HUES64 (cell line): Measurements from ENCODE around the gene KRT13. TPM values are rescaled to one million over a fixed set of nuclear protein-coding genes. Genes with fewer than 3 reads are reported as not detected.
A peak's percentile ranks its signal among the peaks of the same experiment; 100 is the strongest.

Experiments
- H3K27ac ChIP-seq: 2 replicates; pipeline ENCODE4 v1.7.0; 2013; ENCODE audit warnings: low read depth, low read length, inconsistent platforms
- H3K27me3 ChIP-seq: 2 replicates; pipeline ENCODE4 v1.6.1; 2013; ENCODE audit warnings: mild to moderate bottlenecking, low read length; ENCODE audit not compliant: insufficient read depth
- H3K36me3 ChIP-seq: 2 replicates; pipeline ENCODE4 v1.6.1; 2013; ENCODE audit warnings: mild to moderate bottlenecking, low read length; ENCODE audit not compliant: insufficient read depth
- H3K4me1 ChIP-seq: 2 replicates; pipeline ENCODE4 v1.6.1; 2013; ENCODE audit warnings: mild to moderate bottlenecking, low read length, moderate library complexity; ENCODE audit not compliant: insufficient read depth
- H3K4me3 ChIP-seq: 2 replicates; pipeline ENCODE4 v1.5.1; 2013; ENCODE audit warnings: mild to moderate bottlenecking, low read length, moderate library complexity
- H3K9ac ChIP-seq: 2 replicates; pipeline ENCODE4 v1.6.1; 2013; ENCODE audit warnings: mild to moderate bottlenecking, low read depth, low read length
- H3K9me3 ChIP-seq: 2 replicates; pipeline ENCODE4 v1.6.1; 2013; ENCODE audit warnings: low read depth, low read length; ENCODE audit not compliant: insufficient read depth
- WGBS: fragments of 150-250, 120-280 bp; methylation state at CpG from one replicate; pipeline ENCODE4 v1.1.7; 2013; ENCODE audit warnings: missing lambda C conversion rate; 5-methylcytosine and 5-hydroxymethylcytosine counted together
- polyA plus RNA-seq, 2 experiments: library from polyadenylated mRNA; stranded (reverse); fragments of 50-300 nt; gene quantifications; one replicate each; pipeline ENCODE4 v1.2.3, GENCODE V29; 2013

Gene KRT13
- not detected for polyA plus RNA-seq (2013, experiment 1 of 2)
- not detected for polyA plus RNA-seq (2013, experiment 2 of 2)

GRCh38 chr17:41505007-41505808, at the start of gene KRT13:
Gene KRT13 (minus strand): TSS chr17:41505612. CDS start chr17:41505550, 62 bp downstream.
- WGBS = 91% methylated on average over 17 of the region's 17 CpGs
- no peaks in the 10 kb centered on the region for H3K27me3 ChIP-seq
- peaks cover 8% of the 10 kb centered on the region for H3K4me1 ChIP-seq
- no peak within 1 kb of the TSS for H3K9ac ChIP-seq
- no peaks in the 10 kb centered on the region for H3K36me3 ChIP-seq
- no peak within 1 kb of the TSS for H3K27ac ChIP-seq
- no peak within 1 kb of the TSS for H3K4me3 ChIP-seq
- H3K9me3 ChIP-seq = no peaks in the 10 kb centered on the region

- 74% methylated on average over 6 of the region's 8 CpGs for WGBS
- Histone ChIP-seq H3K36me3 (no peaks in the 10 kb centered on the region), H3K9me3 (no peaks in the 10 kb centered on the region), H3K4me1 (peaks cover 4% of the 10 kb centered on the region; the same call in 1 of the 2 replicates), H3K27me3 (no peaks in the 10 kb centered on the region), H3K27ac (no peak overlapping the region), H3K4me3 (no peak overlapping the region), H3K9ac (no peak overlapping the region)
These were observed 48.7 kb upstream of the KRT13 start for GRCh38 chr17:41553987-41554680.

GRCh38 chr17:41553176-41553575, 47.8 kb upstream of the KRT13 start:
- WGBS = 85% methylated on average over 4 of the region's 4 CpGs
- no peaks in the 10 kb centered on the region for H3K9me3 ChIP-seq
- H3K27ac ChIP-seq = no peak overlapping the region
- no peaks in the 10 kb centered on the region for H3K36me3 ChIP-seq
- no peak overlapping the region for H3K9ac ChIP-seq
- H3K27me3 ChIP-seq = no peaks in the 10 kb centered on the region; the same call in 1 of the 2 replicates
- H3K4me1 ChIP-seq = peaks cover 8% of the 10 kb centered on the region; the same call in 1 of the 2 replicates
- no peak overlapping the region for H3K4me3 ChIP-seq

GRCh38 chr17:41552455-41552854, 47.0 kb upstream of the KRT13 start:
- H3K4me1 ChIP-seq = peaks cover 8% of the 10 kb centered on the region; the same call in 1 of the 2 replicates
- H3K27me3 ChIP-seq = no peaks in the 10 kb centered on the region; the same call in 1 of the 2 replicates
- no peak overlapping the region for H3K4me3 ChIP-seq
- no peak overlapping the region for H3K9ac ChIP-seq
- no peak overlapping the region for H3K27ac ChIP-seq
- WGBS = 92% methylated on average over 5 of the region's 5 CpGs
- no peaks in the 10 kb centered on the region for H3K9me3 ChIP-seq
- H3K36me3 ChIP-seq = no peaks in the 10 kb centered on the region

GRCh38 chr17:41551365-41551764, 46.0 kb upstream of the KRT13 start:
- Histone ChIP-seq H3K27ac (no peak overlapping the region), H3K4me1 (peaks cover 8% of the 10 kb centered on the region; the same call in 1 of the 2 replicates), H3K9me3 (no peaks in the 10 kb centered on the region), H3K27me3 (no peaks in the 10 kb centered on the region; the same call in 1 of the 2 replicates), H3K9ac (no peak overlapping the region), H3K36me3 (no peaks in the 10 kb centered on the region), H3K4me3 (no peak overlapping the region)
- 77% methylated on average over 3 of the region's 5 CpGs for WGBS

GRCh38 chr17:41549596-41550039, 44.2 kb upstream of the KRT13 start:
- Histone ChIP-seq H3K9me3 (no peaks in the 10 kb centered on the region), H3K27me3 (no peaks in the 10 kb centered on the region; the same call in 1 of the 2 replicates), H3K4me3 (no peak overlapping the region), H3K27ac (no peak overlapping the region), H3K4me1 (peaks cover 12% of the 10 kb centered on the region; the same call in 1 of the 2 replicates), H3K36me3 (no peaks in the 10 kb centered on the region), H3K9ac (no peak overlapping the region)
- 83% methylated on average over 8 of the region's 8 CpGs for WGBS

- 2% methylated on average over 25 of the region's 25 CpGs for WGBS
- Histone ChIP-seq H3K27me3 (no peaks in the 10 kb centered on the region; the same call in 1 of the 2 replicates), H3K9ac (peak overlapping the region; percentile 68), H3K9me3 (no peaks in the 10 kb centered on the region), H3K36me3 (no peaks in the 10 kb centered on the region), H3K4me1 (peaks cover 13% of the 10 kb centered on the region; the same call in 1 of the 2 replicates), H3K27ac (peak overlapping the region; percentile 73), H3K4me3 (peak overlapping the region; percentile 32)
These were observed 43.6 kb upstream of the KRT13 start for GRCh38 chr17:41548844-41549595.

- Histone ChIP-seq H3K27me3 (no peaks in the 10 kb centered on the region; the same call in 1 of the 2 replicates), H3K9ac (peak overlapping the region; percentile 68), H3K36me3 (no peaks in the 10 kb centered on the region), H3K27ac (no peak overlapping the region; the same call in 1 of the 2 replicates), H3K4me1 (peaks cover 13% of the 10 kb centered on the region; the same call in 1 of the 2 replicates), H3K4me3 (peak overlapping the region; percentile 32), H3K9me3 (no peaks in the 10 kb centered on the region)
- 69% methylated on average over 23 of the region's 23 CpGs for WGBS
These were observed 42.8 kb upstream of the KRT13 start for GRCh38 chr17:41547921-41548843.

GRCh38 chr17:41547378-41547841, 42.0 kb upstream of the KRT13 start:
- Histone ChIP-seq H3K27me3 (no peaks in the 10 kb centered on the region; the same call in 1 of the 2 replicates), H3K36me3 (no peaks in the 10 kb centered on the region), H3K4me1 (peaks cover 13% of the 10 kb centered on the region; the same call in 1 of the 2 replicates), H3K9ac (no peak overlapping the region), H3K9me3 (no peaks in the 10 kb centered on the region), H3K4me3 (no peak overlapping the region), H3K27ac (no peak overlapping the region)
- 60% methylated on average over 9 of the region's 9 CpGs for WGBS

- no peaks in the 10 kb centered on the region; the same call in 1 of the 2 replicates for H3K27me3 ChIP-seq
- H3K9me3 ChIP-seq = no peaks in the 10 kb centered on the region
- no peak overlapping the region for H3K4me3 ChIP-seq
- no peaks in the 10 kb centered on the region for H3K36me3 ChIP-seq
- 96% methylated on average over 3 of the region's 3 CpGs for WGBS
- no peak overlapping the region for H3K27ac ChIP-seq
- peaks cover 13% of the 10 kb centered on the region; the same call in 1 of the 2 replicates for H3K4me1 ChIP-seq
- no peak overlapping the region for H3K9ac ChIP-seq
These were observed 41.4 kb upstream of the KRT13 start for GRCh38 chr17:41546819-41547218.
